GM12878 (cell line): ENCODE data around the gene FUT8. TPM values are rescaled to one million over a fixed set of nuclear protein-coding genes. Genes with fewer than 3 reads are reported as not detected.

Experiments used
- ATAC-seq: fragments of 200-7000 bp; cut with Tn5 transposase; 3 replicates; pipeline ENCODE4 v1.9.1; 2020; ENCODE audit warnings: mild to moderate bottlenecking, moderate library complexity
- BruUV-seq: library from RNA; stranded (reverse); fragments of 400-500 nt; replicated peaks from 2 replicates; lab custom pipeline; 2021; lab: Mats Ljungman, UMichigan
- CTCF ChIA-PET: fragments of 300-600 bp; sonication (Branson Sonifier 250); formaldehyde crosslinking; extraction: SDS; loops from one replicate; lab custom pipeline; 2021; ENCODE audit warnings: inconsistent platforms; lab: Yijun Ruan, JAX
- POLR2A ChIA-PET: fragments of 350-600 bp; formaldehyde crosslinking; extraction: SDS; loops from one replicate; lab custom pipeline; 2021; ENCODE audit warnings: inconsistent platforms; lab: Charles Lee
- RAD21 ChIA-PET: fragments of 300-600 bp; sonication (Branson Sonifier 250); formaldehyde crosslinking; loops from one replicate; lab custom pipeline; 2023; ENCODE audit warnings: antibody characterized with exemption; ENCODE audit not compliant: unreplicated experiment; lab: Charles Lee
- SMC1A ChIA-PET: fragments of 300-600 bp; sonication (Branson Sonifier 250); formaldehyde crosslinking; loops from one replicate; lab custom pipeline; 2023; ENCODE audit not compliant: unreplicated experiment, uncharacterized antibody; lab: Charles Lee
- DNase-seq: peaks from one replicate; pipeline ENCODE4 v3.0.0-alpha.2; 2011; ENCODE audit warnings: low read depth, low spot score
- FAIRE-seq: peaks from 3 replicates; lab custom pipeline; 2011; peaks lifted over from hg19 to GRCh38; lab: Jason Lieb, UNC
- H2AFZ ChIP-seq: 2 replicates; pipeline ENCODE4 v1.6.0; 2011; ENCODE audit warnings: low read depth, low read length, control low read depth; ENCODE audit not compliant: control insufficient read depth
- H3K27ac ChIP-seq: 2 replicates; pipeline ENCODE4 v1.5.1; 2011; ENCODE audit warnings: control low read depth; ENCODE audit not compliant: control insufficient read depth, insufficient read depth
- H3K27me3 ChIP-seq, 2 experiments: replicated peaks in 1 of 2; 2 replicates each; pipeline versions ENCODE4 v1.6.0 to v1.6.1; 2011; ENCODE audit warnings: low read length in 1 of 2; ENCODE audit not compliant: control insufficient read depth in 2 of 2, insufficient read depth in 2 of 2
- H3K36me3 ChIP-seq, 2 experiments: 2 replicates each; pipeline ENCODE4 v1.5.1; 2011; ENCODE audit warnings: low read length in 1 of 2; ENCODE audit not compliant: control insufficient read depth in 2 of 2, insufficient read depth in 2 of 2
- H3K4me1 ChIP-seq: 2 replicates; pipeline ENCODE4 v1.6.1; 2011; ENCODE audit warnings: mild to moderate bottlenecking, low read length, moderate library complexity, mixed read lengths; ENCODE audit not compliant: control insufficient read depth, insufficient read depth
- H3K4me2 ChIP-seq: 2 replicates; pipeline ENCODE4 v1.6.0; 2011; ENCODE audit warnings: control low read depth; ENCODE audit not compliant: control insufficient read depth, insufficient read depth
- H3K4me3 ChIP-seq: fragments of 200-600 bp; sonication (generic); 2 replicates; pipeline ENCODE4 v1.5.1; 2016
- H3K79me2 ChIP-seq: 2 replicates; pipeline ENCODE4 v1.6.0; 2011; ENCODE audit warnings: low read length; ENCODE audit not compliant: control insufficient read depth, insufficient read depth
- H3K9ac ChIP-seq: 2 replicates; pipeline ENCODE4 v1.8.0; 2011; ENCODE audit warnings: low read length, control low read depth, mixed read lengths; ENCODE audit not compliant: control insufficient read depth, insufficient read depth
- H3K9me3 ChIP-seq: replicated peaks from 3 replicates; pipeline ENCODE4 v1.5.1; 2011; ENCODE audit warnings: mild to moderate bottlenecking, low read length; ENCODE audit not compliant: control insufficient read depth, insufficient read depth
- H4K20me1 ChIP-seq: 2 replicates; pipeline ENCODE4 v1.6.0; 2011; ENCODE audit not compliant: control insufficient read depth, insufficient read depth
- CTCF ChIP-seq, 3 experiments: IDR thresholded peaks in 2 of 3; conservative IDR thresholded peaks in 1 of 3; 2 replicates each; pipeline ENCODE4 v1.5.1; 2011; ENCODE audit warnings: low read depth in 3 of 3, low read length in 3 of 3, mild to moderate bottlenecking in 3 of 3, control low read depth in 2 of 3, moderate library complexity in 2 of 3, inconsistent platforms in 1 of 3, mixed read lengths in 1 of 3; ENCODE audit not compliant: control insufficient read depth in 2 of 3, insufficient read depth in 1 of 3; ENCODE audit errors: extremely low read depth in 1 of 3
- CUX1 ChIP-seq: IDR thresholded peaks from 2 replicates; pipeline ENCODE4 v1.6.1; 2012; ENCODE audit warnings: improper control_type of control experiment, low read depth, low read length; ENCODE audit not compliant: insufficient replicate concordance
- GATAD2B ChIP-seq: fragments of 450-650 bp; conservative IDR thresholded peaks from 2 replicates; pipeline ENCODE4 v1.6.1; 2017; ENCODE audit warnings: low read depth, mild to moderate bottlenecking, moderate library complexity
- HCFC1 ChIP-seq: fragments of 150-350 bp; IDR thresholded peaks from 2 replicates; pipeline ENCODE4 v1.6.1; 2014; ENCODE audit warnings: low read length
- HSF1 ChIP-seq: fragments of 150-350 bp; IDR thresholded peaks from 2 replicates; pipeline ENCODE4 v1.6.1; 2014; ENCODE audit warnings: mild to moderate bottlenecking, low read depth, low read length
- JUND ChIP-seq: IDR thresholded peaks from 2 replicates; pipeline ENCODE4 v1.6.1; 2012; ENCODE audit warnings: low read depth, mild to moderate bottlenecking, low read length, improper control_type of control experiment, moderate library complexity
- USF2 ChIP-seq: IDR thresholded peaks from 2 replicates; pipeline ENCODE4 v1.6.1; 2011; ENCODE audit warnings: low read depth, low read length, improper control_type of control experiment, borderline replicate concordance
- YY1 ChIP-seq: IDR thresholded peaks from 2 replicates; pipeline ENCODE4 v1.6.1; 2011; ENCODE audit warnings: low read depth, mild to moderate bottlenecking, low read length
- ZNF687 ChIP-seq: fragments of 450-650 bp; IDR thresholded peaks from 2 replicates; pipeline ENCODE4 v1.6.1; 2017; ENCODE audit warnings: mild to moderate bottlenecking, moderate library complexity
- WGBS: methylation state at CpG from one replicate; pipeline ENCODE4 v1.1.6; 2016; ENCODE audit warnings: low lambda C conversion rate; ENCODE audit not compliant: insufficient replicate concordance, insufficient coverage; ENCODE audit errors: missing lambda C conversion rate; 5-methylcytosine and 5-hydroxymethylcytosine counted together
- in situ Hi-C: fragments of 300-500 bp; cut with MboI; formaldehyde crosslinking; loops from 9 replicates; pipeline ENCODE4 v1.14.3; 2018; ENCODE audit warnings: mixed read lengths
- intact Hi-C: fragments of 100-400 bp; cut with micrococcal nuclease; formaldehyde crosslinking; loops from one replicate; pipeline ENCODE4 v1.14.2; 2022; ENCODE audit not compliant: unreplicated experiment
- polyA plus RNA-seq, 11 experiments: library from polyadenylated mRNA; depleted of rRNA in 4 of 11; unstranded in 6 of 11; stranded (reverse) in 5 of 11; fragments of >200 nt; fragmentation: Nextera tagmentation in 4 of 11; fragmentation: Illumina TruSeq in 1 of 11; extraction: Ambion mirVana in 4 of 11; extraction: Trizol in 1 of 11; gene quantifications; 1 replicate in 1 of 11; 2 replicates in 10 of 11; pipeline versions ENCODE4 v1.2.1 to v1.2.3, GENCODE V29; 2011 to 2016; ENCODE audit warnings: inconsistent platforms in 2 of 11, missing spikeins in 2 of 11, low read depth in 1 of 11
- total RNA-seq, 4 experiments: library from RNA; depleted of rRNA in 3 of 4; stranded (reverse); fragments of >200 nt in 3 of 4; fragmentation: Illumina TruSeq in 1 of 4; extraction: Trizol in 1 of 4; gene quantifications; 2 replicates each; pipeline versions ENCODE4 v1.2.1 to v1.2.3, GENCODE V29; 2013 to 2021

Gene FUT8
- total and polyA plus RNA-seq, 10 of the 15 experiments (the other 5 are each of a cell fraction or from before 2014, with no cell fraction given), result 21.3 to 106 (median 66.3) TPM

GRCh38 chr14:65661865-65662264 is 249.3 kb downstream of the FUT8 start:
- Histone ChIP-seq H4K20me1 (no peaks in the 10 kb centered on the region), H3K36me3 (no peaks in the 10 kb centered on the region), H3K79me2 (no peaks in the 10 kb centered on the region), H2AFZ (no peak overlapping the region), H3K27me3 (no peaks in the 10 kb centered on the region), H3K4me2 (no peak overlapping the region), H3K4me1 (no peaks in the 10 kb centered on the region), H3K9me3 (no peaks in the 10 kb centered on the region), H3K27ac (no peak overlapping the region), H3K9ac (no peak overlapping the region), H3K4me3 (no peak overlapping the region)
- ChIA-PET RAD21 (interaction anchor here (1.3 kb wide), 1 partner anchor 246 kb away, joined by 4 read pairs; no protein-coding TSS in a partner anchor), POLR2A (no interaction called here), CTCF (no interaction called here), SMC1A (interaction anchor here (0.6 to 1.9 kb wide), 6 partner anchors 9 to 246 kb away, joined by 3 to 9 read pairs (median 4); no protein-coding TSS in a partner anchor)
- FAIRE-seq (no peak), DNase-seq (no peak), ATAC-seq (no peak)
- in situ Hi-C loops, result no loop called here
- intact Hi-C loops, result no loop called here
- BruUV-seq, result no TSS peak
- WGBS, result 67% methylated on average over 3 of the region's 3 CpGs
- TF ChIP-seq HCFC1, result no peak
- TF ChIP-seq YY1, result no peak
- no peak for TF ChIP-seq USF2
- no peak for TF ChIP-seq JUND
- no peak for TF ChIP-seq HSF1
- no peak for TF ChIP-seq CTCF (IDR thresholded peaks at IDR 0.05 in 2 of 3, conservative IDR thresholded peaks at IDR 0.05 in 1 of 3; ENCODE audit: control insufficient read depth in 2 of 3, extremely low read depth in 1 of 3, insufficient read depth in 1 of 3, low read depth in 3 of 3, low read length in 3 of 3)
- TF ChIP-seq ZNF687, result no peak
- TF ChIP-seq CUX1, result no peak
- TF ChIP-seq GATAD2B, result no peak
